CD8-positive, alpha-beta memory T cell (primary cell): ENCODE results near the gene CNIH1. TPM values are rescaled to one million over a fixed set of nuclear protein-coding genes. Genes with fewer than 3 reads are reported as not detected.
"Not testable (repeated sequence)": the region's sequence is repeated elsewhere in the genome, so short reads cannot be mapped to it uniquely, and the experiment has no call there.

Source experiments
- CTCF ChIA-PET: fragments of 350-600 bp; sonication (Branson Sonifier 250); formaldehyde crosslinking; loops from one replicate; lab custom pipeline; 2021; ENCODE audit warnings: antibody characterized with exemption; lab: Charles Lee
- POLR2A ChIA-PET: fragments of 350-600 bp; sonication (Branson Sonifier 250); formaldehyde crosslinking; loops from one replicate; lab custom pipeline; 2021; ENCODE audit warnings: antibody characterized with exemption; lab: Charles Lee
- DNase-seq, 5 donors: peaks; one replicate each; pipeline versions ENCODE4 v3.0.0 to v3.0.0-alpha.2; 2020 to 2022; ENCODE audit warnings: mixed read lengths in 1 of 5
- H3K27ac ChIP-seq: one replicate; pipeline ENCODE4 v1.7.0; 2013; ENCODE audit warnings: low read depth, mild to moderate bottlenecking, low read length, moderate library complexity
- H3K27me3 ChIP-seq: 2 replicates; pipeline ENCODE4 v1.7.0; 2013; ENCODE audit warnings: low read length, mild to moderate bottlenecking; ENCODE audit not compliant: insufficient read depth, poor library complexity, severe bottlenecking
- H3K36me3 ChIP-seq: 2 replicates; pipeline ENCODE4 v1.7.0; 2013; ENCODE audit warnings: mild to moderate bottlenecking, low read length, moderate library complexity; ENCODE audit not compliant: insufficient read depth
- H3K4me1 ChIP-seq: 2 replicates; pipeline ENCODE4 v1.7.0; 2013; ENCODE audit warnings: mild to moderate bottlenecking, low read length, moderate library complexity; ENCODE audit not compliant: insufficient read depth
- H3K4me3 ChIP-seq: 2 replicates; pipeline ENCODE4 v1.7.0; 2013; ENCODE audit warnings: mild to moderate bottlenecking, low read length
- H3K9me3 ChIP-seq: 2 replicates; pipeline ENCODE4 v1.7.0; 2013; ENCODE audit warnings: mild to moderate bottlenecking, low read length
- H3K27ac Mint-ChIP-seq, 8 donors: one replicate each; pipeline ENCODE4 v1.8.0; 2020 to 2021; ENCODE audit warnings: mixed read lengths in 8 of 8, mild to moderate bottlenecking in 6 of 8, inconsistent platforms in 3 of 8, moderate library complexity in 3 of 8
- H3K27me3 Mint-ChIP-seq, 2 donors: one replicate each; pipeline ENCODE4 v1.8.0; 2020 to 2021; ENCODE audit warnings: mixed read lengths in 2 of 2, mild to moderate bottlenecking in 1 of 2, moderate library complexity in 1 of 2
- H3K36me3 Mint-ChIP-seq, 3 donors: one replicate each; pipeline ENCODE4 v1.8.0; 2020 to 2021; ENCODE audit warnings: mixed read lengths in 3 of 3, inconsistent platforms in 1 of 3, mild to moderate bottlenecking in 1 of 3
- H3K4me1 Mint-ChIP-seq, 3 donors: one replicate each; pipeline ENCODE4 v1.8.0; 2020 to 2021; ENCODE audit warnings: mixed read lengths in 3 of 3, inconsistent platforms in 1 of 3, mild to moderate bottlenecking in 1 of 3
- H3K4me3 Mint-ChIP-seq, 7 donors: one replicate each; pipeline ENCODE4 v1.8.0; 2020 to 2021; ENCODE audit warnings: mixed read lengths in 7 of 7, mild to moderate bottlenecking in 6 of 7, moderate library complexity in 4 of 7, inconsistent platforms in 2 of 7
- H3K9me3 Mint-ChIP-seq, 5 donors: one replicate each; pipeline ENCODE4 v1.8.0; 2020 to 2022; ENCODE audit warnings: mixed read lengths in 5 of 5, mild to moderate bottlenecking in 3 of 5, moderate library complexity in 2 of 5, inconsistent platforms in 1 of 5
- polyA plus RNA-seq: library from polyadenylated mRNA; unstranded; fragments of 300-500 nt; fragmentation: Illumina TruSeq; gene quantifications from one replicate; pipeline ENCODE4 v1.2.3, GENCODE V29; 2021
- total RNA-seq, 2 experiments: library from RNA; stranded (reverse); gene quantifications; one replicate each; pipeline ENCODE4 v1.2.3, GENCODE V29; 2021

CNIH1 gene
- total and polyA plus RNA-seq, 3 experiments from 2014 or later, result 84.9 to 104 (median 87.1) TPM

DNA sequence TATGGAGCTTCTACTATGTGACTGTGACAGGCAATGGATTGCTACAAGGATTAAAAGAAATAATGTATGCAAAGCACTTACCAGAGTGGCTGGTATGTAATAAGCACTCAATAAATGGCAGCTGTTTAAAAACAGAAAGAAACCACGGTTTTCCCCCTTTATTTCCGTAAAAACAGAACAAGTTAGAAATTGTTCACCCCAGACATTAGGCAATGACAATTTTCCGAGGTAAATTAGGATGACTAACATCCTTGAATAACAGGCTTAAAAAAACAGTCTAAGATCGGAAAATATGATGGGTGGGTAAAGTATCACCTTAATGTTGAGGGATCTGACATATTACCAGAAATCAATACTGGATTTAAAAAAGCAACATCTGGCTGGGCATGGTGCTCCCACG is 20.9 kb upstream of the CNIH1 start:
- no peaks in the 10 kb centered on the region for H3K27me3 ChIP-seq
- H3K36me3 ChIP-seq, result no peaks in the 10 kb centered on the region
- H3K9me3 ChIP-seq, result no peaks in the 10 kb centered on the region
- POLR2A ChIA-PET, result no interaction called here
- no peaks in the 10 kb centered on the region for H3K4me1 Mint-ChIP-seq
- H3K36me3 Mint-ChIP-seq, result peaks cover 0 to 11% (median 0%) of the 10 kb centered on the region in 3 donors
- no peak overlapping the region for H3K4me3 ChIP-seq
- H3K27ac Mint-ChIP-seq, result no peak overlapping the region
- peaks cover 0 to 11% (median 10%) of the 10 kb centered on the region in 5 donors for H3K9me3 Mint-ChIP-seq
- peaks cover 0 to 4% of the 10 kb centered on the region in 2 donors for H3K27me3 Mint-ChIP-seq
- no peak for DNase-seq
- no peak overlapping the region for H3K4me3 Mint-ChIP-seq
- no peak overlapping the region for H3K27ac ChIP-seq
- CTCF ChIA-PET, result no interaction called here
- H3K4me1 ChIP-seq, result no peaks in the 10 kb centered on the region

DNA sequence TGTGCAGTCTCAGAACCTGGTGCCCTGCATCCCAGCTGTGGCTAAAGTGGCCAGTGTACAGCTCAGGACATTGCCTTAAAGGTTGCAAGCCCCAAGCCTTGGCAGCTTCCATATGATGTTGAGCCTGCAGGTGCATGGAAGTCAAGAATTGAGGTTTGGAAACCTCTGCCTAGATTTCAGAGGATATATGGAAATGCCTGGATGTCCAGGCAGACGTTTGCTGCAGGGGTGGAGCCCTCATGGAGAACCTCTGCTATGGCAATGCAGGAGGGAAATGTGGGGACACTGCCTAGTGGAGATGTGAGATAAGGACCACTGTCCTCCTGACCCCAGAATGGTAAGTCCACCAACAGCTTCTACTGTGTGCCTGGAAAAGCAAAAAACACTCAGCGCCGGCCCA is 17.9 kb upstream of the CNIH1 start:
- DNase-seq, result no peak
- Mint-ChIP-seq H3K27ac (no peak overlapping the region), H3K4me1 (no peaks in the 10 kb centered on the region), H3K4me3 (no peak overlapping the region), H3K27me3 (peaks cover 0 to 4% of the 10 kb centered on the region in 2 donors), H3K36me3 (peaks cover 0 to 6% (median 0%) of the 10 kb centered on the region in 3 donors), H3K9me3 (peaks cover 0 to 10% (median 4%) of the 10 kb centered on the region in 5 donors)
- ChIA-PET POLR2A (no interaction called here), CTCF (interaction anchor here (1.5 kb wide), 1 partner anchor 18 kb away, joined by 4 read pairs; the partner anchor contains the start of gene CNIH1)
- H3K27ac ChIP-seq, result no peak overlapping the region
- H3K27me3 ChIP-seq, result no peaks in the 10 kb centered on the region
- H3K9me3 ChIP-seq, result no peaks in the 10 kb centered on the region
- no peaks in the 10 kb centered on the region for H3K4me1 ChIP-seq
- no peak overlapping the region for H3K4me3 ChIP-seq
- no peaks in the 10 kb centered on the region for H3K36me3 ChIP-seq

DNA sequence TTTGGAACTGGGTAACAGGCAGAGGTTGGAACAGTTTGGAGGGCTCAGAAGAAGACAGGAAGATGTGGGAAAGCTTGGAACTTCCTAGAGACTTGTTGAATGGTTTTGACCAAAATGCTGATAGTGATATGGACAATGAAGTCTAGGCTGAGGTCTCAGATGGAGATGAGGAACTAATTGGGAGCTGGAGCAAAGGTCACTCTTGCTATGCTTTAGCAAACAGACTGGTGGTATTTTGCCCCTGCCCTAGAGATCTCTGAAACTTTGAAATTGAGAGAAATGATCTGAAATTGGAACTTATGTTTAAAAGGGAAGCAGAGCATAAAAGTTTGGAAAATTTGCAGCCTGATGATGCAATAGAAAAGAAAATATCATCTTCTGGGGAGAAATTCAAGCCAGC is 17.4 kb upstream of the CNIH1 start:
- H3K4me3 Mint-ChIP-seq, H3K27me3 Mint-ChIP-seq, H3K27ac ChIP-seq, POLR2A ChIA-PET, H3K4me1 ChIP-seq, H3K4me3 ChIP-seq, H3K36me3 Mint-ChIP-seq, H3K9me3 ChIP-seq, H3K4me1 Mint-ChIP-seq, CTCF ChIA-PET, DNase-seq, H3K36me3 ChIP-seq, H3K27me3 ChIP-seq: not testable (repeated sequence)
- Mint-ChIP-seq H3K27ac (peak overlapping the region in 2 of 8 donors; percentile 12 to 23), H3K9me3 (peaks cover 0 to 10% (median 4%) of the 10 kb centered on the region in 5 donors)

DNA sequence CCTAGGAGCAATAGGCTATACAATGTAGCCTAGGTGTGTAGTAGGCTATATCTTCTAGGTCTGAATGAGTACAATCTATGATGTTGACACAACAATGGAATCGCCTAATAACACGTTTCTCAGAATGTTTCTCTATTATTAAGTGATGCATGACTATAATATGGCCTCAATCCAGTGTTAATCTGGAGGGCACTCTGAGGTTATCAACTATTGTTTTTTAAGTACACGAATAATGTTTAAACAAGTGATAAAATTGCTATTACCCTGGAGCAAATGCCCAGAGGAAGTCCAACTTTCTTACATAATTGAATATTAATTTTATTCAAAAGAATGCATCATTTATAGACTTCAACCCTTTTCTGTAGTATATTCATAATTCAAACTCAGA is 16.4 kb upstream of the CNIH1 start:
- Mint-ChIP-seq H3K27me3 (no peaks in the 10 kb centered on the region), H3K27ac (no peak overlapping the region), H3K4me1 (no peaks in the 10 kb centered on the region), H3K4me3 (no peak overlapping the region), H3K9me3 (peaks cover 0 to 10% (median 4%) of the 10 kb centered on the region in 5 donors), H3K36me3 (peaks cover 0 to 6% (median 0%) of the 10 kb centered on the region in 3 donors)
- CTCF ChIA-PET, result no interaction called here
- no peaks in the 10 kb centered on the region for H3K4me1 ChIP-seq
- no peak overlapping the region for H3K4me3 ChIP-seq
- POLR2A ChIA-PET, result no interaction called here
- no peak overlapping the region for H3K27ac ChIP-seq
- H3K27me3 ChIP-seq, result no peaks in the 10 kb centered on the region
- DNase-seq, result no peak
- no peaks in the 10 kb centered on the region for H3K36me3 ChIP-seq
- H3K9me3 ChIP-seq, result no peaks in the 10 kb centered on the region

DNA sequence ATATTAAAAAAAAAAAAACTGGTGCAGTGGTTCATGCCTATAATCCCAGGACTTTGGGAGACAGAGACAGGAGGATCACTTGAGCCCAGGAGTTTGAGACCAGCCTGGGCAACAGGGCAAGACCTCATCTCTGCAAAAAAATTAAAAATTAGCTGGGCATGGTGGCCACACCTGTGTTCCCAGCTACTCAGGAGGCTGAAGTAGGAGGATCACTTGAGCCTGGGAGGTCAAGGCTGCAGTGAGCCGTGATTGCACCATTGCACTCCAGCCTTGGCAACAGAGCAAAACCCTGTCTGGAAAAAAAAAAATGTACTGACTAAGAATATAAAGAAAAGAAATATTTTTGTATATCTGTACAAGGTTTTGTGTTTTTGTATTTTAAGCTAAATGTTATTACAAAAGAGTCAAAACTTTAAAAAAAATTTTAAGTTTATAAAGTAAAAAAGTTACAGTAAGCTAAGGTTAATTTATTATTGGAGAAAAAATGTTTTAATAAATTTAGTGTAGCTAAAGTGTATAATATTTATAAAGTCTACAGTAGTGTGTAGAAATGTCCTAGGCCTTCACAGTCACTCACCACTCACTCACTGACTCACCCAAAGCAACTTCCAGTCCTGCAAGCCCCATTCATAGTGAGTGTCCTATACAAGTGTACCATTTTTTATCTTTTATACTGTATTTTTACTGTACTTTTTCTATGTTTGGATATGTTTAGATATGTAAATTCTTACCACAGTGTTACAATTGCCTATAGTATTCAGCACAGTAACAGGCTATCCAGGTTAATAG is 15.8 kb upstream of the CNIH1 start:
- not testable (repeated sequence) for H3K27me3 Mint-ChIP-seq

DNA sequence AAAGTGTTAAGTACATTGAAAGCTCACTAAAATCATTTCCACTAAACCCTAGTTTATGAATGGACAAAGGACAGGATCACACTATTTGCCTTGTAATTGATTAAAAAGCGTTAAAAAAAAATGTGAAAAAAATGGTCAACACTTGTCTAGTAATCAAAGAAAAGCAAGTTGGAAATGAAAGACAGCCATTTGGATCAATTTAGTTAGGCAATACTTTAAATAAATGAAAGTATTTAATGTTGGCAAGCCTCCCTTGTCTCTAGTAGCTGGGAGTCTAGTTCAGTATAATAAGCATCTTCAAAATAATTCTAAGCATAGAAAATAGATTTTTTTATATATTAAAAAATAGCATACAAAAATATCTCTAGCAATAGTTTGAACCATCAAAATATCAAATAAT is 14.2 kb upstream of the CNIH1 start:
- Mint-ChIP-seq H3K27ac (no peak overlapping the region), H3K36me3 (peaks cover 0 to 6% (median 0%) of the 10 kb centered on the region in 3 donors), H3K9me3 (peaks cover 0 to 10% (median 4%) of the 10 kb centered on the region in 5 donors), H3K4me1 (no peaks in the 10 kb centered on the region), H3K27me3 (peaks cover 2 to 6% of the 10 kb centered on the region in 2 donors), H3K4me3 (no peak overlapping the region)
- Histone ChIP-seq H3K9me3 (no peaks in the 10 kb centered on the region), H3K27ac (no peak overlapping the region), H3K27me3 (no peaks in the 10 kb centered on the region), H3K4me3 (no peak overlapping the region), H3K4me1 (no peaks in the 10 kb centered on the region), H3K36me3 (no peaks in the 10 kb centered on the region)
- POLR2A ChIA-PET, result no interaction called here
- DNase-seq, result no peak
- CTCF ChIA-PET, result no interaction called here

More for the DNA sequence above, 15.8 kb upstream of the CNIH1 start:
- H3K4me3 ChIP-seq, POLR2A ChIA-PET, H3K4me1 ChIP-seq, H3K27ac Mint-ChIP-seq, CTCF ChIA-PET, H3K4me1 Mint-ChIP-seq, H3K27me3 ChIP-seq, H3K36me3 Mint-ChIP-seq, H3K4me3 Mint-ChIP-seq, H3K27ac ChIP-seq, DNase-seq, H3K9me3 ChIP-seq, H3K36me3 ChIP-seq: not testable (repeated sequence)
- peaks cover 0 to 10% (median 4%) of the 10 kb centered on the region in 5 donors for H3K9me3 Mint-ChIP-seq

DNA sequence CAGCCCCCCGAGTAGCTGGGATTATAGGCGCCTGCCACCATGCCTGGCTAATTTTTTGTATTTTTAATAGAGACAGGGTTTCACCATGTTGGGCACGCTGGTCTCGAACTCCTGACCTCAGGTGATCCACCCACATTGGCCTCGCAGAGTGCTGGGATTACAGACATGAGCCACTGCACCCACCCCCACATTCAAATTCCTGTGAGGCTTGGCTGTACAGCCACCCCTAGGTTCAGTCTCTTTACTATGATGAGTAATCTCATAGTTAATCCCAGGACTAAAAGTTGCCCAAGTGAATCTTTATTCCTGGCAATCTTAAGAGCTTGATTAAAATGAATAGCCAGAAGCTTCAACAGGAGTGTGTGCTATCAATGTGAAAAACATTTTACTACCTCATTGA is 12.8 kb upstream of the CNIH1 start:
- H3K27me3 Mint-ChIP-seq, DNase-seq, CTCF ChIA-PET, H3K4me1 Mint-ChIP-seq, POLR2A ChIA-PET, H3K27ac ChIP-seq, H3K27me3 ChIP-seq, H3K9me3 Mint-ChIP-seq, H3K4me1 ChIP-seq, H3K4me3 ChIP-seq, H3K36me3 ChIP-seq, H3K27ac Mint-ChIP-seq, H3K9me3 ChIP-seq, H3K36me3 Mint-ChIP-seq, H3K4me3 Mint-ChIP-seq: not testable (repeated sequence)

DNA sequence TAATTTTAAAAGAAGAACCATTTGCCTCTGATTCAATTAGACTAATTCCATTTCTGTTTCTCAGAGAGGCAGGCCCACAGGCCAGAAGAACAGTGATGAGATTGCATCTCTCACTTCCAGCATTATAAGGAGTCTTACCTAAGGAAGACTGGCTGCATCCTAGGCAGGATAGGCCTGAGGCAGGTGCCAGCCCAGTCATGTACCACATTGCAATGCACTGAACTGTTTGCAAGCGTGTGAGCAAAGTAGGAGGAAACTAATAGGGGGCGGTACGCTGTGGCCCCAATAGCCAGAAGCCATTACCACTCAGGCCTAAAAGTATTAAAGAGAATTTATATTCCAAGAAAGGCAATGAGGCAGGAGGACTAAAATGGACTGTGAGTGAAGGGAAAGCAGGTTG is 12.1 kb upstream of the CNIH1 start:
- Mint-ChIP-seq H3K27ac (no peak overlapping the region), H3K9me3 (peaks cover 0 to under 1% (median 0%) of the 10 kb centered on the region in 5 donors), H3K4me1 (no peaks in the 10 kb centered on the region), H3K36me3 (no peaks in the 10 kb centered on the region), H3K27me3 (peaks cover 2 to 15% of the 10 kb centered on the region in 2 donors), H3K4me3 (no peak overlapping the region)
- DNase-seq, result no peak
- H3K9me3 ChIP-seq, result no peaks in the 10 kb centered on the region
- no peaks in the 10 kb centered on the region for H3K27me3 ChIP-seq
- H3K4me3 ChIP-seq, result no peak overlapping the region
- CTCF ChIA-PET, result no interaction called here
- POLR2A ChIA-PET, result no interaction called here
- no peak overlapping the region for H3K27ac ChIP-seq
- no peaks in the 10 kb centered on the region for H3K36me3 ChIP-seq
- H3K4me1 ChIP-seq, result no peaks in the 10 kb centered on the region
